H7 (cell line): ENCODE measurements around the gene CIITA. TPM values are rescaled to one million over a fixed set of nuclear protein-coding genes. Genes with fewer than 3 reads are reported as not detected.
"Not testable (repeated sequence)": the region's sequence is repeated elsewhere in the genome, so short reads cannot be mapped to it uniquely, and the experiment has no call there.

Experiments
- DNase-seq: peaks from one replicate; pipeline ENCODE4 v3.0.0; 2012
- H3K27me3 ChIP-seq: 2 replicates; pipeline ENCODE4 v1.6.0; 2011; ENCODE audit warnings: mild to moderate bottlenecking, low read length; ENCODE audit not compliant: control insufficient read depth, insufficient read depth
- H3K36me3 ChIP-seq: replicated peaks from 2 replicates; pipeline ENCODE4 v1.5.1; 2011; ENCODE audit warnings: low read length; ENCODE audit not compliant: control insufficient read depth, insufficient read depth
- H3K4me3 ChIP-seq: 2 replicates; pipeline ENCODE4 v1.5.1; 2011; ENCODE audit warnings: low read depth, mild to moderate bottlenecking, control low read depth, low read length, moderate library complexity; ENCODE audit not compliant: insufficient read depth
- total RNA-seq: library from RNA; depleted of rRNA; stranded (reverse); fragments of >200 nt; shearing (Covaris generic); gene quantifications from 2 replicates; pipeline ENCODE4 v1.2.3, GENCODE V29; 2014

Gene CIITA
- total RNA-seq, 1 experiment from 2014 or later = not detected

DNA sequence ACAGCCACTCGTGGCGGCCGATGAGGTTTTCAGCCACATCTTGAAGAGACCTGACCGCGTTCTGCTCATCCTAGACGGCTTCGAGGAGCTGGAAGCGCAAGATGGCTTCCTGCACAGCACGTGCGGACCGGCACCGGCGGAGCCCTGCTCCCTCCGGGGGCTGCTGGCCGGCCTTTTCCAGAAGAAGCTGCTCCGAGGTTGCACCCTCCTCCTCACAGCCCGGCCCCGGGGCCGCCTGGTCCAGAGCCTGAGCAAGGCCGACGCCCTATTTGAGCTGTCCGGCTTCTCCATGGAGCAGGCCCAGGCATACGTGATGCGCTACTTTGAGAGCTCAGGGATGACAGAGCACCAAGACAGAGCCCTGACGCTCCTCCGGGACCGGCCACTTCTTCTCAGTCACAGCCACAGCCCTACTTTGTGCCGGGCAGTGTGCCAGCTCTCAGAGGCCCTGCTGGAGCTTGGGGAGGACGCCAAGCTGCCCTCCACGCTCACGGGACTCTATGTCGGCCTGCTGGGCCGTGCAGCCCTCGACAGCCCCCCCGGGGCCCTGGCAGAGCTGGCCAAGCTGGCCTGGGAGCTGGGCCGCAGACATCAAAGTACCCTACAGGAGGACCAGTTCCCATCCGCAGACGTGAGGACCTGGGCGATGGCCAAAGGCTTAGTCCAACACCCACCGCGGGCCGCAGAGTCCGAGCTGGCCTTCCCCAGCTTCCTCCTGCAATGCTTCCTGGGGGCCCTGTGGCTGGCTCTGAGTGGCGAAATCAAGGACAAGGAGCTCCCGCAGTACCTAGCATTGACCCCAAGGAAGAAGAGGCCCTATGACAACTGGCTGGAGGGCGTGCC, 30.1 kb downstream of the CIITA start:
- peak; percentile 52 for DNase-seq
- Histone ChIP-seq H3K27me3 (no peaks in the 10 kb centered on the region), H3K4me3 (no peak overlapping the region), H3K36me3 (no peaks in the 10 kb centered on the region)

DNA sequence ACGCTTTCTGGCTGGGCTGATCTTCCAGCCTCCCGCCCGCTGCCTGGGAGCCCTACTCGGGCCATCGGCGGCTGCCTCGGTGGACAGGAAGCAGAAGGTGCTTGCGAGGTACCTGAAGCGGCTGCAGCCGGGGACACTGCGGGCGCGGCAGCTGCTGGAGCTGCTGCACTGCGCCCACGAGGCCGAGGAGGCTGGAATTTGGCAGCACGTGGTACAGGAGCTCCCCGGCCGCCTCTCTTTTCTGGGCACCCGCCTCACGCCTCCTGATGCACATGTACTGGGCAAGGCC, 30.7 kb downstream of the CIITA start:
- H3K27me3 ChIP-seq = no peaks in the 10 kb centered on the region
- no peaks in the 10 kb centered on the region for H3K36me3 ChIP-seq
- peak; percentile 61 for DNase-seq
- no peak overlapping the region for H3K4me3 ChIP-seq

DNA sequence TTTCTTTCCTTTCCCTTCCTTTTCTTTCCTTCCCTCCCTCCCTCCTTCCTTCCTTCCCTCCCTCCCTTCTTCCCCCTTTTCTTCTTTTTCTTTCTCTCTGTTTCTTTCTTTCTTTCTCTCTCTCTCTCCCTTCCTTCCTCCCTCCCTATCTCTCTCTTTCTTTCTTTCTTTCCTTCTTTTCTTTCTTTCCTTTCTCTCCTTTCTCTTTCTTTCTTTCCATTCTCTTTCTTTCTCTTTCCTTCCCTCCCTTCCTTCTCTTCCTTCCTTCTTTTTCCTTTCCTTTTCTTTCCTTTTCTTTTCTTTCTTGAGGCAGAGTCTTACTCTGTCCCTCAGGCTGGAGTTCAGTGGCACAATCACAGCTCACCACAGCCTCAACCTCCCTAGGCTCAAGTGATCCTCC, 34.3 kb downstream of the CIITA start:
- DNase-seq = no peak
- Histone ChIP-seq H3K4me3 (no peak overlapping the region), H3K27me3 (no peaks in the 10 kb centered on the region), H3K36me3 (no peaks in the 10 kb centered on the region)

DNA sequence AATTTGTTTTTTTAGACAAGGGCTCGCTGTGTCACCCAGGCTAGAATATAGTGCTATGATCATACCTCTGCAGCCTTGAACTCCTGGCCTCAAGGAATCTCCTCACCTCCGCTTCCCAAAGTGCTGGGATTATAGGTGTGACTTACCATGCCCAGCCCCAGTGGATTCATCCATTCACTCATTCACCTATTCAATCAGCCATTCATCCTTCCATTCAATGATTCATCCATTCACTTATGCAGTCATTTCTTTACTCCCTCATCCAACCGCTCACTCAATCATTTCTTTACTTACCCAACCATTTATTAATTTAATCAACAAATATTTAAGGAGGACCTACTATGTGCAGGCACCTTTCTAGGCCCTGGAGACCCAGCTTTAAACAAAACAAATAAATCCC, 39.5 kb downstream of the CIITA start:
- DNase-seq = no peak
- no peak overlapping the region for H3K4me3 ChIP-seq
- no peaks in the 10 kb centered on the region for H3K36me3 ChIP-seq
- no peaks in the 10 kb centered on the region for H3K27me3 ChIP-seq

DNA sequence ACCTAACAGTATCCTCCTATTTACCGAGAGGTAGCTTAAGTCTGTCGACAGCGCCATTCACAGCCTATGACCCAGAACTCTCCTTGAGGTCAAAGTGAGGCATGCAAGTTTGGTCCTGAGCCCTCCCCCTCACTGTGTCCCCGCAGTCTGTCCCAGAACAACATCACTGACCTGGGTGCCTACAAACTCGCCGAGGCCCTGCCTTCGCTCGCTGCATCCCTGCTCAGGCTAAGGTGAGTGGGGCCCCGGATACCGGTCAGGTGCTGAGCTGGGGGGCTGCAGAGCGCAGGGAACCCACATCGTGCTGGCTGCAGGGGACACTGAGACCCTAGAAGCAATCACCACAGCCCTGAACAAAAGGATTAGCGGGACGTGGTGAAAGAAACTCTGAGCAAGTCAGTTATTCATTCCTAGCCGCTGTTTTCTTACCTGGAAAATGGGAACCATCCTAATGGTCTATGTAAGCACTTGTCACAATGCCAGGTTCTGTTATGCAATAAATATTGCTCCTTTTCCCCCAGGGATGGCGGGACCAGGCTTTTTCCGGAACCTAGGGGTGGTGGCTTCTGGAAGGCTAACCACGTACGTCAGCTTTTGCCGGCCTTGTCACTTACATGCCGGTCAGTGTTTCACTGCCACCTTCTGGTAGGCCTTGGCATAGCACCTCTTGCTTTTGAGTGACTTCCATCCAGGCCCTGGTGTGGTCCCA, 41.4 kb downstream of the CIITA start:
- Histone ChIP-seq H3K4me3 (no peak overlapping the region), H3K27me3 (no peaks in the 10 kb centered on the region), H3K36me3 (no peaks in the 10 kb centered on the region)
- DNase-seq = peak; percentile 92

DNA sequence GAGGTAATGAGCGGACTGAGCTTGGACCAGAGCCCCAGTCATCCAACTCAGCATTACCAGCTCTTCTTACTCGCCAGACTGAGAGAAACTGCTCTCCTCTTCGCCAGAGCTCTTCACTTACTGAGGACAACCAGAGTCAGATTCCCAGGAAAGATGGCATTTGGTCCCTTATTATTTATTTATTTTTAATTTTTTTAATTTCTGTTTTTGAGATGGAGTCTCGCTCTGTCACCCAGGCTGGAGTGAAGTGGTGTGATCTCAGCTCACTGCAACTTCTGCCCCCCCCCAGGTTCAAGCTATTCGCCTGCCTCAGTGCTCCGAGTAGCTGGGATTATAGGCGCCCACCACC, 42.0 kb downstream of the CIITA start:
- Histone ChIP-seq H3K4me3 (no peak overlapping the region), H3K27me3 (no peaks in the 10 kb centered on the region), H3K36me3 (no peaks in the 10 kb centered on the region)
- no peak for DNase-seq

DNA sequence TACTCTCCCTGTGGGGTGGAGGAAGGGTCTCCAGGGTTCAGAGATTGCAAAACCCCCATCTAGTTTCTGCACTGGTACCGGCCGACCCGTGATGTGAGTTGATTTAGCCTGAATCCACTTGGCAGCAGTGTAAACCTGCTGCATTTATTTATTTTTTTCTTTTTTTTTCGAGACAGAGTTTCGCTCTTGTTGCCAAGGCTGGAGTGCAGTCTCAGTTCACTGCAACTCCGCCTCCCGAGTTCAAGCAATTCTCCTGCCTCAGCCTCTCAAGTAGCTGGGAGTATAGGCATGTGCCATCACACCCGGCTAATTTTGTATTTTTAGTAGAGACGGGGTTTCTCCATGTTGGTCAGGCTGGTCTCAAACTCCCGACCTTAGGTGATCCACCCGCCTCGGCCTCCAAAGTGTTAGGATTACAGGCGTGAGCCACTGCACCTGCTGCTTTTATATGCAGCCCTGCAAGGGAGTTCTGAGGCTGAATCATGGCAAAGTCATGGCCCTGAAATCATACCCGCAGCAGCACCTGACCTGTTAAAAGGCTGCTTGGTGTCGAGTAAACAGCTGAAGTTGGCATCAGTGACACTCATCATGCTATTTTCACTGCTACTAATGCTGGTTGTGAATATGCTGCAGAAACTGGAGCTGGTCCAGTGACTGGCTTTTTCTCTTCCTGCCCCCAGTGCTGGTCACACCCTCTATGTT, 43.9 kb downstream of the CIITA start:
- DNase-seq = no peak
- Histone ChIP-seq H3K27me3 (no peaks in the 10 kb centered on the region), H3K36me3 (no peaks in the 10 kb centered on the region), H3K4me3 (no peak overlapping the region)

DNA sequence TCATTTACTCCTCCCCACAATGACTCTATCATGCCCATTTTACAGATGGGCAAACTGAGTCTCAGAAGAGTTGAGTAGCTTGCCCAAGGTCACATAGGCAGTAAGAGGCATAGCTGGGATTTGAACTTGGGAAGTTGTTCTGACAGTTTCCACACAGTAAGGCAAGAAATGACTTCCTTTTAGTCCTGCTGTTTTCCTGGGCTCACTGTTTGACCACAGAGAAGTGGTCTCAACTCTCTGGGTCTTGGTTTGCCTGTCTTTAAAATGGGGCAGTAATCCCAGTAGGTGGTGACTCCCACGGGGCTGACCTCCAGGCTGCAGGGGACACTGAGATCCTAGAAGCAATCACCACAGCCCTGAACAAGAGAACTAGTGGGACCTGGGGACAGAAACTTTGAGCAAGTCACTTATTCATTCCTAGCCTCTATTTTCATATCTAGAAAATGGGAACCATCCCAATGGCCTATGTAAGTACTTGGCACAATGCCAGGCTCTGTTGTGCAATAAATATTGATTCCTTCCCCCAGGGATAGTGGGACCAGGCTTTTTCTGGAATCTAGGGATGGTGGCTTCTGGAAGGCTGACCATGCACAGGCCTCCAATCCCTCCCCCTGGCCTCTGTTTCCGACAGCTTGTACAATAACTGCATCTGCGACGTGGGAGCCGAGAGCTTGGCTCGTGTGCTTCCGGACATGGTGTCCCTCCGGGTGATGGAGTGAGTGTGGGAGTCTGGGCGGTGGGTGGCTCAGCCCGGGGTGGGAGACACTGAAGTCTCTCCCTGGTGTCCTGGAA, 44.7 kb downstream of the CIITA start:
- no peak overlapping the region for H3K4me3 ChIP-seq
- no peaks in the 10 kb centered on the region; the same call in 1 of the 2 replicates for H3K36me3 ChIP-seq
- DNase-seq = no peak
- H3K27me3 ChIP-seq = no peaks in the 10 kb centered on the region

DNA sequence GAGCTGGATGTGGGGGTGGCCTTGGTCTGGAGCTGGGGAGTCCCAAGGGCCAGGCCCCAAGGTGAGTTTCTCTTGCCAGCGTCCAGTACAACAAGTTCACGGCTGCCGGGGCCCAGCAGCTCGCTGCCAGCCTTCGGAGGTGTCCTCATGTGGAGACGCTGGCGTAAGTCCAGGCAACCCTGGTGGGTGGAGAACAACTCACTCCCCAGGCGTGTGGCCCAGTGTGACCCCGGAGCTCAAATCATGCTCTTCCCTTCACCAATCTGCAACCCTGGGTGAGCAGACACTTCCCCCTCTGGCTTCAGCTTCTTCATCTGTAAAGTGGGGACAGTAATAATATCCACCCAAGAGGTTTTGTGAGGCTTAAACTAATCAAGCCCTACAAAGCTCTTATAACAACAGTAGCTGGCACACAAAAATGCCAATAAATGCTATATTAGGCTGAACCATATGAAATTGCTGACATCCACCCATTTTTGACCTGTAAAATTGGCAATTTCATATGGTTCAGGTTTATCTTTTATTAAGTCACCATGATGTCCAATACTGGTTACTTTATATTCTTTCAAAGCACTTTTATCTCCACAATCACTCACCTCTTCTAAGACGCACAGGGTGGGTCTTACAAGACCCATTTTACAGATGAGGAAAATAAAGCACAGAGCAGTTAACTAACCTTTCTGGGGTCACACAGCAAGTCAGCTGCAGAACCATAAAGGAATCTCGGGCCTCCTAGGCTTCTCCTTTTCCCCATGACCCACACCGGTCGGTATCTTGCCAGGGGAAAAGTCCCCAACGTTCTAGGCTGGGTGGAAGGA, 45.5 kb downstream of the CIITA start:
- Histone ChIP-seq H3K27me3 (no peaks in the 10 kb centered on the region), H3K4me3 (no peak overlapping the region), H3K36me3 (no peaks in the 10 kb centered on the region; the same call in 1 of the 2 replicates)
- no peak for DNase-seq

DNA sequence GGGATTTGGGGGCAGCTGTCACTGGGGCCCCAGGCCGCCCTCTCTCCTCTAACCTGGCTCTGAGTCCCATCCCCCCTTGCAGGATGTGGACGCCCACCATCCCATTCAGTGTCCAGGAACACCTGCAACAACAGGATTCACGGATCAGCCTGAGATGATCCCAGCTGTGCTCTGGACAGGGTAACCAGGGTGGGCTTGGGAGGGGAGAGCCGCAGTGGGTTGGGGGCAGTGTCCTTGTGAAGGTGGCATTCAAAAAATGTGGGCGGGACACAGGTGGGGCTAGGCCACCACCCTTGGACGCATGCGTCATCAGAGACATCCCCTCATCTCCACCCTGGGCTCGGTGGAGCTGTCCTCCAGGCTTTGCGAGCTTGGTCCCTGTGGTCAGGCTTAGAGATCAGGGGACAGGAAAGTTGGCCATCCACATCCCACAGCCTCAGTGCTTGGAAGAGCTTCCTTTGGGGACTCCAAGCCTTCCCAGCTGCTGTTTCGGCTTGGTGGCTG, 46.2 kb downstream of the CIITA start:
- H3K27me3 ChIP-seq = no peaks in the 10 kb centered on the region
- no peak for DNase-seq
- H3K36me3 ChIP-seq = no peaks in the 10 kb centered on the region; the same call in 1 of the 2 replicates
- H3K4me3 ChIP-seq = no peak overlapping the region

DNA sequence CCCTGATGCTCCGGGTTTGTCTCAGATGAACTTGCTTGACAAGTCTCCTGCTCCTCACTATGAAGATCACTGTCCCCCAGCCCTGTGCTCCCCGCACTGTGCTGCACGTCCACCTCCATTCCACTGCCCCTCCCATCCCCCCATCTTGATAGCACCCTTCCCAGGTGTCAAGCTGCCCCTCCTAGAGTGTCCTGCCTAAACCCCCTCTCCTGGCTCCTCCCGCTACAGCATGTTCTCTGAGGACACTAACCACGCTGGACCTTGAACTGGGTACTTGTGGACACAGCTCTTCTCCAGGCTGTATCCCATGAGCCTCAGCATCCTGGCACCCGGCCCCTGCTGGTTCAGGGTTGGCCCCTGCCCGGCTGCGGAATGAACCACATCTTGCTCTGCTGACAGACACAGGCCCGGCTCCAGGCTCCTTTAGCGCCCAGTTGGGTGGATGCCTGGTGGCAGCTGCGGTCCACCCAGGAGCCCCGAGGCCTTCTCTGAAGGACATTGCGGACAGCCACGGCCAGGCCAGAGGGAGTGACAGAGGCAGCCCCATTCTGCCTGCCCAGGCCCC, 46.7 kb downstream of the CIITA start:
- Histone ChIP-seq H3K4me3 (no peak overlapping the region), H3K27me3 (no peaks in the 10 kb centered on the region), H3K36me3 (no peaks in the 10 kb centered on the region; the same call in none of the 2 replicates)
- DNase-seq = no peak

DNA sequence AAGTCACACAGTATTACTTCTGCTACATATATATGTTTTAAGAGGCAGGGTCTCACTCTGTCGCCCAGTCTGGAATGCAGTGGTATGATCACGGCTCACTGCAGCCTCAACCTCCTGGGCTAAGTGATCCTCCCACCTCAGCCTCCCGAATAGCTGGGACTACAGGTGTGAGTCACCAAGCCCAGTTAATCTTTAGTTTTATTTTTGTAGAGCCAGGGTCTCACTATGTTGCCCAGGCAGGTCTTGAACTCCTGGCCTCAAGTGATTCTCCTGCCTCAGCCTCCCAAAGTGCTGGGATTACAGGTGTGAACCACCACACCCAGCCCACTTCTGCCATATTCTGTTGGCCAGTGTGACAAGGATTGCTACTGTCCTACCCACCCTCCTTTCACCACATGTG, 48.3 kb downstream of the CIITA start:
- H3K27me3 ChIP-seq, H3K4me3 ChIP-seq, H3K36me3 ChIP-seq, DNase-seq: not testable (repeated sequence)

DNA sequence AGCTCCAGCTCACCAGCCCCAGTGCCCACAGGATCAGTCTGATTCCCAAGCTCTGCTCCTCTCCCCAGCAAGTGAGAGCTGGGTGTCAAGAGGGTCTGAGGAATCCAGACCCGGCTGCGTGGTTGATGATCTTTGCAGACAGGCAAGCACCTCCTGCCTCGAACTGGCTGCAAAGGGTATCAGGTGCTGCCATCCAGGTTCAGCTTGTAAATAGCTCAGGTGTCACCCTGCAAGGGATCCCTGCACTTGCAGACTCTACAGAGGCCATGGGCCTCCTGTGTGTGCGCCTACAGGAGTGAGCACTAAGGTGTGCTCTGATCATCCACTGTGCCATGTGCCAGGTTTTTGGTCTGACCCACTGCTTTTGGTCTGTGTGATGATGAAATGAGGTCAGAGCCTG, 49.1 kb downstream of the CIITA start:
- Histone ChIP-seq H3K4me3 (no peak overlapping the region), H3K27me3 (no peaks in the 10 kb centered on the region), H3K36me3 (no peaks in the 10 kb centered on the region; the same call in none of the 2 replicates)
- no peak for DNase-seq
